GM19328 (cell line): Measurements from ENCODE around the gene TEAD4.

Experiments used
- ATAC-seq: cut with Tn5 transposase; IDR thresholded peaks from one replicate; pipeline ENCODE4 v1.9.1; 2021; ENCODE audit warnings: mild to moderate bottlenecking, moderate library complexity; ENCODE audit not compliant: unreplicated experiment

TEAD4 gene

GRCh38 chr12:3028108-3028507 is 68.9 kb downstream of the TEAD4 start:
- no peak for ATAC-seq

- ATAC-seq = no peak
Observed at GRCh38 chr12:3030821-3031429, 71.7 kb downstream of the TEAD4 start.

- ATAC-seq = no peak
Observed at GRCh38 chr12:3032161-3032560, 73.0 kb downstream of the TEAD4 start.

- no peak for ATAC-seq
Observed at GRCh38 chr12:3032770-3033538, 73.8 kb downstream of the TEAD4 start.

- ATAC-seq = no peak
Observed at GRCh38 chr12:3033539-3033867, 74.3 kb downstream of the TEAD4 start.

- no peak for ATAC-seq
Observed at GRCh38 chr12:3034067-3034750, 75.0 kb downstream of the TEAD4 start.

- no peak for ATAC-seq
Observed at GRCh38 chr12:3035171-3035570, 76.0 kb downstream of the TEAD4 start.

- ATAC-seq = no peak
Observed at GRCh38 chr12:3035815-3036702, 76.9 kb downstream of the TEAD4 start.

- no peak for ATAC-seq
Observed at GRCh38 chr12:3036901-3037600, 77.9 kb downstream of the TEAD4 start.

GRCh38 chr12:3038166-3038565 is 79.0 kb downstream of the TEAD4 start:
- no peak for ATAC-seq

GRCh38 chr12:3038926-3039510 is 79.8 kb downstream of the TEAD4 start:
- no peak for ATAC-seq

- ATAC-seq = no peak
Observed at GRCh38 chr12:3040026-3040656, 80.9 kb downstream of the TEAD4 start.

- no peak for ATAC-seq
Observed at GRCh38 chr12:3040663-3041544, 81.7 kb downstream of the TEAD4 start.

GRCh38 chr12:3041558-3042164 is 82.5 kb downstream of the TEAD4 start:
- ATAC-seq = peak; percentile 57

GRCh38 chr12:3042394-3042793 is 83.2 kb downstream of the TEAD4 start:
- ATAC-seq = no peak

- ATAC-seq = no peak
Observed at GRCh38 chr12:3042826-3043225, 83.6 kb downstream of the TEAD4 start.

- ATAC-seq = no peak
Observed at GRCh38 chr12:3043406-3043805, 84.2 kb downstream of the TEAD4 start.

- ATAC-seq = no peak
Observed at GRCh38 chr12:3044141-3044630, 85.0 kb downstream of the TEAD4 start.
